GM18870 (cell line): ENCODE data around the gene NFASC.

ENCODE experiments used
- ATAC-seq: cut with Tn5 transposase; IDR thresholded peaks from one replicate; pipeline ENCODE4 v1.9.1; 2021; ENCODE audit warnings: moderate library complexity; ENCODE audit not compliant: unreplicated experiment

The NFASC gene

GRCh38 chr1:204870160-204870912, at the start of gene NFASC:
TSS of gene NFASC (plus strand) at chr1:204870862. CDS start at chr1:204944316, 73,454 bp downstream.
- ATAC-seq, result no peak

DNA sequence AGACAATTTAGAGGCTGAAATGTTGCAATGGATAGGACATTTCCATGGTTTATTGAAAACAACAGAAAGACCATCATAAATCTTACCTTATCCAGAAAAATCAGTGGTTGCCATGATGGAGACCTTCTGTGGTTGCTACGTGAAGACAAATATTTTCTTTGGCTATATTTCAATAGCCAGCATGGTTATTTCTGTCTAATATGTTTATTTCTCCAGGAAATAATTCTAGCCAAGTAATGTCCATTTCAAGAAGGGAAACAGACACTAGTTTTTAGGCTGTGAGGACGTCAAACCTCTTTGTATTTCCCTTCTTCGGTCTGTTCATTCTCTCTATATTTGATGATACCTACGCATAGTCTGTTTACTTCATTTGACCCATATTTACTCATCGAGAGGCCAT, 49.2 kb upstream of the NFASC start:
- ATAC-seq, result no peak

DNA sequence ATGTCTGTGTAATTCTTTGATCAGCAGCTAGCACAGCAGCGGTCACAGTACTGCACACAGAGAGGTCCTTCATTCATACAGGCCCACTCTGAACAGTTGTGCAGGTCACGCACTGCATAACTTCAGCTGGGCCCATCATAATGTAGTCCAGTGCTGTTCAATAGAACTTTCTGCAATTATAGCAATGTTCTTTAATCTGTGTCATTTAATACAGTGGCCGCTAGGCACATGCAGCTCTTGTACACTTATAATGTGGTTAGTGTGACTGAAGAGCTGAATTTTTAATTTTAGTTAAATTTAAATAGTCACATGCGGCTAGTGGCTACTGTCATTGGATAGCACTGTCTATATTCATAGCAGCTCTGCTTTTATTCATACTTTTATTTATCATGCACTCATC, 48.7 kb upstream of the NFASC start:
- ATAC-seq, result no peak

- ATAC-seq, result no peak
Observed at GRCh38 chr1:204826970-204827369, 43.7 kb upstream of the NFASC start.

- ATAC-seq, result no peak
Observed at GRCh38 chr1:204828352-204828850, 42.3 kb upstream of the NFASC start.

- ATAC-seq, result no peak
Observed at GRCh38 chr1:204829133-204829825, 41.4 kb upstream of the NFASC start.

DNA sequence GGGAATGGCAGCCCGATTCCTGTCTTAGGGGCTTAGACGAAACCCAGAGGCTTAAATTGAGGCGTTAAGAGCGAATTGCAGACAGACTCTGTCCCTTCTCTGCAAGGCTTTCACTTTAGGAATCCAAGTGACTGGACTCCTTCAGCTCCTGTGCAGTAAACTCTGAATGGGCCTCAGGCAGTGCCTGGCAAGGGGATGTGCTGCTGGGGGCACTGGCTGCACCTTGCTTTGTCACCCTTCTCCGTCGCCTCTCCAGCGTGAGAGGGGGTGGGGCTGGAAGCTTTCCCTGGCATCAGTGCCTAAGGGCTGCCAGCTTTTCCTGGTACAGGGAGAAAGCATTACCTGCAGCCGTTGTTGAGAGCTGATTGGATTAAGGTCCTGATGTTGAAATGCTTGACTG, 39.9 kb upstream of the NFASC start:
- ATAC-seq, result no peak

DNA sequence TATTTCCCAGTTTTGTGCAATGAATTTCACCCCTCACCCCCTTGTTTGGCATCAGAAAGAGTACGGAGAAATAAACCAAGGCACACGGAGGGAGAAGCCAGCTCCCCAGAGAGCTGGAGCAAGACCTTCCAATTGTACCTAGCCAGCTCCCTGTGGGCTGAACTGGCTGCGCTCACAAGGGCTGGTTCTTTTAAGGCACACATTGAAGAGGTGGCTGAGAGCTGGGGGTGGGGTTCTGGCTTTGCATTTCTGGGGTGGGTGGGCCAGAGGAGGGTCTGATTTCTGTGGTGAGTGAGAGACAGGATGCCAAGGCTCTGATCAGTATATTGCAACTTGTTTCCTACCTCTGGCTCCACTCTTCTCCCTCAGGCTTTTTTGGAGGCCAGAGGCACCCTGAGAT, 39.5 kb upstream of the NFASC start:
- no peak for ATAC-seq

DNA sequence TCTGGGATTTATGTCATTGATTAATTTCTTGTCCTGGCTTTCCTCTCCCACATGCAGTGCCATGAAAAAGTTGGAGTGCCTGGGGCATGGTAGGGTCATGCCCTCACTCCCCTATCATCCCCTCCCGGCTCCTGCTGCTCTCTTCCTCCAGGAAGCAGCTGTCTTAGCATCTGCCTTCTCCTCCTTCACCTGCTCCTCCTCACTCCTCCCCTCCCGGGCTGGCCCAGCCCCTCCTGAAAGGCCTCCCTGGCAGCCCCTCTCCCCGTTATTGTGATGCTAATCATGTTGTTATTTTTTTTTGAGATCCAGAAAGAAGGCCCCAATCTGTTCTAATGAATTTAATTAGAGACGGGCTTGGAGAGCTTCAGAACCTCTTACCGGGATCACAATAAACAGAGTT, 36.3 kb upstream of the NFASC start:
- no peak for ATAC-seq

GRCh38 chr1:204834752-204835151, 35.9 kb upstream of the NFASC start:
- ATAC-seq, result no peak

- ATAC-seq, result no peak
Observed at GRCh38 chr1:204835737-204836136, 34.9 kb upstream of the NFASC start.

DNA sequence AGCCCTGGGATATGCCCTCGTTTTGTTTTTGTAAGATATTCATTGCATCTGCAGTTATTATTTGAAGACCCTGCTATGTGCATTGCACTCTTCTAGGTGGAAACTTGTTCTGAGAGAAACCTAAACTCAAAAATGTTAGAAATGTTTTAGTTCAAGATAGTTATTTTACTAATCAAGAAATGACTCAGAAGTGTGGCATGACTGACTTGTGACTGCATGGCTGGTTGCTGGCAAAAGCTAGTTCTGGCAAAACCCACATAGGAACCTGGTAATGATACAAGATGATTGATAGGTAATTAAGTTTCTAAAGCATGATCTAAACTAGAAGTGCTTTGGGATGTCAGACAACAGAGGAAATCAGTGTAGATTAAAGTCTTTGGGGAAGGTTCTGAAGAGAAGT, 33.8 kb upstream of the NFASC start:
- no peak for ATAC-seq

DNA sequence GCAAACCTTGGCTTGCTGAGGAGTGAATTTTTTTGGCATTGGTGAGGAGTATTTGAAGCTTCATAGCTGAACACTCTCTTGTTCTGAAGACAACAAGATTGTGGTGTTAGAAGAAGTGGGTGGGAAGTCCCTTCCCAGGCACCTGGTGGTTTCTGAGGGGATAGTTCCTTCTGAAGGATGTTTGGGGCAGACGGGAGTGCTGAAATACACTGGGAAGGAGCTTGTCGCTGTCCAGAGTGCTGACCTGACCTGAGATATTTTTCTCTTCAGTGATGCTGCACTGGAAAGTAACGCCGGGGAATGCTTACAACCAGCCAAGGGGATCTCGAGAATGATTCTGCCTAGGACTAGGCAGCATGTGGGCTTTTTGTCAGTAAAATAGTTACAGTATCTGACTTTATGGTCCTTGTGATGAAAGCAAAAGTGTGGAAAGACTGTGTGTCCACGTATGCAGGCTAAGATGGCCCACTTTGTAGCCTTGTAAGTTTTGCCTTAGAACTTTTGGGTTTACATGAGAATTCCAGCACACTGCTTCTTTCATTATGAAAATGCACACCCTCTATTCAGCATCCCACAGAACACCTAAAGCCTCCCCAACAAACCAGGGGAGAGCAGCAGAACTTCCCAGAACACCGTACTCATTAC, 33.1 kb upstream of the NFASC start:
- no peak for ATAC-seq

DNA sequence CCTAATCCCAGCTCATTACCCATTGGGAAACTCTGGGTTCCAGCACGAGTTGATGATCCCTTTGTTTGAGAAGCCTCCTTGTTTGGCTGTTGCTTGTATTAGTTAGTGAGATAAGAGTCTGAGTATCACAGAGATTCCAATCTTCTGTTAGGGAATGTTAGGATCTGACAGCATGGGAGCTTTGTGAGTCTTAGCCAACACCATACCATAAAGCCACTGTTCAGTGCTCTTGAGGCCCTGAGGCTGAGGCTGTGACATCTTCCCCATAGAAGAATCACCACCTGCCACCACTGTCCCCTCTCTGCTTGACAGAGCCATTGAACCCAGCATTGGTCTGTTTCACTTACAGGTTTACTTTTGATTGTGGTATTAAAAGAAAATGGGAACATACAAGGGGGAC, 29.3 kb upstream of the NFASC start:
- ATAC-seq, result no peak

- ATAC-seq, result no peak
Observed at GRCh38 chr1:204841798-204842197, 28.9 kb upstream of the NFASC start.

- ATAC-seq, result no peak
Observed at GRCh38 chr1:204842369-204842768, 28.3 kb upstream of the NFASC start.

DNA sequence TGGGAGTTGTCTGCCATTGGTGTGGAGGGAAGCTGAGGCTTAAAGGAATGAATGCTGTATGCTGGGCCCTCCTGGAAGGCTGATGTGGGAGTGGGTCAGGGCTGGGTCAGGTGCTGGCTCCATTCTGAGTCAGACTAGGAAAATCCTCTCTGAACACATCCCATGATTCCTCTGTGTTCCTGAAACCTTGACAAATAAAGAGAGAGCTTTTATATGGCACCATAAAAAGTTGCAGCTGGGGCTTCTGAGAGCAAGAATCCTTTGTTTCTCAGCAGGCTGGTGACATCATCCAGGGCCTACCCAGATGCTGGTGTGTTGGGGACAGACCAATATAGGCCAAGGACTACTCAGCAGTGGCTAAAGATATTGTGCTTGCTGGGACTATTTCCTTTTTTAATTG, 27.8 kb upstream of the NFASC start:
- no peak for ATAC-seq

GRCh38 chr1:204846546-204846945, 24.1 kb upstream of the NFASC start:
- ATAC-seq, result no peak

DNA sequence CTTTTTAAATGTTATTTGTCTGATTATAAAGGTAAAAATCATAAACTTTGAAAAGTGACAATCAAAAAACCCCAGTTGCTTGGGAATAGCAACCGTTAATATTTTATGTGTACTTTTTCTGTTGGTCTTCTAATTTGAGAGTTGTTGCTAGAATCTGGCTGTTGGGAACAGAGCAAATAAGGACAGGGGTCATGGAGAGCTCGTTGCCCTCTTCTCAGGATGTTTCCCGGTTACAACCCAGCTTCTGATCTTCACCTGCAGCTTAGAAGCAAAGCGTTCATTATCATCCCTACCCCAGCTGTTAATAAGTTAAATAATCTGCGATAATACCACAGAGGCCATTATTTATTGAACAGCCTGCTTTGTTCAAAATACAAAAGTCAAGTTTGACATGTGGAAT, 22.1 kb upstream of the NFASC start:
- no peak for ATAC-seq

DNA sequence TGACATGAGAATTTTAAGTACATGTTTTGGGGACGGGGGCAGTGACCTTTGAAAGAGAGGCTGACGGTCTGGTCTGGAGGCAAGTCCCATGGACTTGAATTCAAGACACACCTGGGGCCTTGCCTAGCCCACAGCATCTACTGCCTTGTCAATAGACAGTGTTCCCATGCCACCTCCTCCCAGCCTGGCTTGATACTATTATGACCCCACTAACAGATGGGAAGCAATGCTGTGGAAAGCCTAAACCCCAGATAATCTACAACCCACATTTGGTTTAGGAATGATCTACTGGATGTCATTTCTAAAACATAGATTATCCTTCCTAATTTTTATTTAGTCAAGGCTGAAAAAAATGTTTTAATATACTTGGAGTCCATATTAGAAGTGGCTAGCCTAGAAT, 17.8 kb upstream of the NFASC start:
- no peak for ATAC-seq

- ATAC-seq, result no peak
Observed at GRCh38 chr1:204853436-204853835, 17.2 kb upstream of the NFASC start.

GRCh38 chr1:204854286-204854685, 16.4 kb upstream of the NFASC start:
- ATAC-seq, result no peak
